Gastroesophageal sphincter (tissue), 4 donors: ENCODE measurements around the gene FOXI3. TPM values are rescaled to one million over a fixed set of nuclear protein-coding genes. Genes with fewer than 3 reads are reported as not detected.

Experiments used
- ATAC-seq: fragments of 150-250 bp; one replicate; pipeline ENCODE4 v1.9.1; 2016; ENCODE audit warnings: mild to moderate bottlenecking, moderate library complexity
- H3K27ac ChIP-seq, 4 donors: fragments of 200-600 bp; sonication (generic) in 3 of 4; 1 replicate in 3 of 4; 2 replicates in 1 of 4; pipeline ENCODE4 v1.5.1; 2016 to 2019
- H3K27me3 ChIP-seq: fragments of 200-600 bp; sonication (generic); one replicate; pipeline ENCODE4 v1.5.1; 2019
- H3K36me3 ChIP-seq, 2 donors: fragments of 200-600 bp; sonication (generic); one replicate each; pipeline ENCODE4 v1.5.1; 2019; ENCODE audit warnings: control low read depth in 1 of 2
- H3K4me1 ChIP-seq, 3 donors: fragments of 200-600 bp; sonication (generic); 1 replicate in 2 of 3; 2 replicates in 1 of 3; pipeline ENCODE4 v1.5.1; 2016 to 2019; ENCODE audit warnings: control low read depth in 2 of 3
- H3K4me3 ChIP-seq, 2 donors: fragments of 200-600 bp; sonication (generic); one replicate each; pipeline ENCODE4 v1.5.1; 2019; ENCODE audit warnings: mild to moderate bottlenecking in 1 of 2, moderate library complexity in 1 of 2
- H3K9me3 ChIP-seq, 3 donors: fragments of 200-600 bp; sonication (generic); one replicate each; pipeline ENCODE4 v1.5.1; 2017 to 2019; ENCODE audit warnings: control low read depth in 2 of 3
- EP300 ChIP-seq: sonication (generic); formaldehyde crosslinking; IDR thresholded peaks from one replicate; pipeline ENCODE4 v1.6.1; 2017; ENCODE audit warnings: antibody characterized with exemption, mild to moderate bottlenecking
- POLR2A ChIP-seq, 2 donors: fragments of 450-650 bp; IDR thresholded peaks; one replicate each; pipeline ENCODE4 v1.6.1; 2017; ENCODE audit warnings: antibody characterized with exemption in 2 of 2, mild to moderate bottlenecking in 2 of 2, moderate library complexity in 1 of 2
- POLR2AphosphoS5 ChIP-seq: sonication (generic); formaldehyde crosslinking; IDR thresholded peaks from one replicate; pipeline ENCODE4 v1.6.1; 2017; ENCODE audit warnings: antibody characterized with exemption
- WGBS, 2 donors: methylation state at CpG; one replicate each; pipeline ENCODE4 v1.1.5; 2018; ENCODE audit warnings: low coverage in 1 of 2; 5-methylcytosine and 5-hydroxymethylcytosine counted together
- total RNA-seq, 4 donors: library from RNA; depleted of rRNA; stranded (reverse); fragments of >200 nt; gene quantifications; one replicate each; pipeline ENCODE4 v1.1.0, GENCODE V29; 2016
- TF ChIP-seq, protein P1 (sequence below), 4 experiments: fragments of 200-600 bp in 2 of 4; fragments of 450-650 bp in 2 of 4; sonication (generic) in 1 of 4; IDR thresholded peaks; one replicate each; pipeline ENCODE4 v1.5.1; 2017 to 2019; ENCODE audit warnings: antibody characterized with exemption in 4 of 4, mild to moderate bottlenecking in 2 of 4, moderate library complexity in 2 of 4

Gene FOXI3
- total RNA-seq, 4 donors from 2014 or later: not detected

DNA sequence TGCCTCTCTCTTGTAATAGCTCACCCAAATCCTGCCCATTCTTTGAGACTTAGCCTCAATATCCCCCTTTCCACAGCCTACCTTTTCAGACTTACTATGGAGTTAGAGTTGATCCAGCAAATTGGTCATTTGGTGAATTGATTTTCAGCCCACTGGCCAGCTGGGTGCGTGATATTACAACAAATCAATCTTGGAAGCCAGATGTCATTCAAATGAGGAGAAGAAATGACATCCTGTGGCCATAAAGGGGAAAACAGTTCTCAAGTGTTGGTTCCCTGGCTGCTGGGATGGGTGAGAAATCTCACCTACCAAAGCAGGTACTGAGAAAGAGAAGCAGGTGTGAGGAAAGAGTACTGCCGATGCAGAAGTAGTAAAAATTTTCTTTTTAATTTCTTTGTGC lies 36.7 kb upstream of the FOXI3 start:
- TF ChIP-seq, protein P1, sequence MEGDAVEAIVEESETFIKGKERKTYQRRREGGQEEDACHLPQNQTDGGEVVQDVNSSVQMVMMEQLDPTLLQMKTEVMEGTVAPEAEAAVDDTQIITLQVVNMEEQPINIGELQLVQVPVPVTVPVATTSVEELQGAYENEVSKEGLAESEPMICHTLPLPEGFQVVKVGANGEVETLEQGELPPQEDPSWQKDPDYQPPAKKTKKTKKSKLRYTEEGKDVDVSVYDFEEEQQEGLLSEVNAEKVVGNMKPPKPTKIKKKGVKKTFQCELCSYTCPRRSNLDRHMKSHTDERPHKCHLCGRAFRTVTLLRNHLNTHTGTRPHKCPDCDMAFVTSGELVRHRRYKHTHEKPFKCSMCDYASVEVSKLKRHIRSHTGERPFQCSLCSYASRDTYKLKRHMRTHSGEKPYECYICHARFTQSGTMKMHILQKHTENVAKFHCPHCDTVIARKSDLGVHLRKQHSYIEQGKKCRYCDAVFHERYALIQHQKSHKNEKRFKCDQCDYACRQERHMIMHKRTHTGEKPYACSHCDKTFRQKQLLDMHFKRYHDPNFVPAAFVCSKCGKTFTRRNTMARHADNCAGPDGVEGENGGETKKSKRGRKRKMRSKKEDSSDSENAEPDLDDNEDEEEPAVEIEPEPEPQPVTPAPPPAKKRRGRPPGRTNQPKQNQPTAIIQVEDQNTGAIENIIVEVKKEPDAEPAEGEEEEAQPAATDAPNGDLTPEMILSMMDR (IDR thresholded peaks at IDR 0.05): no peak
- no peak for TF ChIP-seq EP300
- no peak for TF ChIP-seq POLR2AphosphoS5
- no peak for TF ChIP-seq POLR2A (IDR thresholded peaks at IDR 0.05)
- Histone ChIP-seq H3K4me1 (no peaks in the 10 kb centered on the region), H3K27me3 (peaks cover 15% of the 10 kb centered on the region), H3K27ac (no peak overlapping the region), H3K36me3 (no peaks in the 10 kb centered on the region), H3K9me3 (no peaks in the 10 kb centered on the region), H3K4me3 (no peak overlapping the region)
- 56 to 75% methylated on average over 1 to 2 of the region's 2 CpGs for WGBS, 2 donors
- no peak for ATAC-seq

DNA sequence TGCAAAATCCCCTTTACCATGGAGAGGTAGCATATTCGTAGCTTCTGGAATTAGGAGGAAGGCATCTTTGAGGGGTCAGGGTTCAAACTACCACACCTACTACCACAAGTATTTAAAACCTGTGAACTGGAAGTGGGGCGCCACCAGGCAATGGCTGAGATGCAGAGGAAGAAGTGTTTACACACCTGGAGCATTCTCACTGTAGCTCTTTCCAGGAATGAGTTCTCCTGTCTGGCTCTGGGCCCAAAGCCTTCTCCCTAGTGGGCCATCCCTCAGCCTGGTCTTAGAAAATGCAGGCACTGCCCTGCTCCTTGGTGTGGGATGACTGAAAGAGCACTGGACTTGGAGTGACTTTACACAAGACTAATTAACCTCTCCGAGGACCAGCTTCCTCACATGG lies 30.7 kb upstream of the FOXI3 start:
- Histone ChIP-seq H3K36me3 (no peaks in the 10 kb centered on the region), H3K9me3 (no peaks in the 10 kb centered on the region), H3K27ac (no peak overlapping the region), H3K27me3 (peaks cover 39% of the 10 kb centered on the region), H3K4me1 (no peaks in the 10 kb centered on the region), H3K4me3 (no peak overlapping the region)
- WGBS, 2 donors: 83 to 93% methylated on average over 1 to 2 of the region's 3 CpGs
- TF ChIP-seq, protein P1 (IDR thresholded peaks at IDR 0.05): no peak
- TF ChIP-seq EP300 (no peak), POLR2AphosphoS5 (no peak), POLR2A (IDR thresholded peaks at IDR 0.05) (no peak)
- ATAC-seq: no peak

DNA sequence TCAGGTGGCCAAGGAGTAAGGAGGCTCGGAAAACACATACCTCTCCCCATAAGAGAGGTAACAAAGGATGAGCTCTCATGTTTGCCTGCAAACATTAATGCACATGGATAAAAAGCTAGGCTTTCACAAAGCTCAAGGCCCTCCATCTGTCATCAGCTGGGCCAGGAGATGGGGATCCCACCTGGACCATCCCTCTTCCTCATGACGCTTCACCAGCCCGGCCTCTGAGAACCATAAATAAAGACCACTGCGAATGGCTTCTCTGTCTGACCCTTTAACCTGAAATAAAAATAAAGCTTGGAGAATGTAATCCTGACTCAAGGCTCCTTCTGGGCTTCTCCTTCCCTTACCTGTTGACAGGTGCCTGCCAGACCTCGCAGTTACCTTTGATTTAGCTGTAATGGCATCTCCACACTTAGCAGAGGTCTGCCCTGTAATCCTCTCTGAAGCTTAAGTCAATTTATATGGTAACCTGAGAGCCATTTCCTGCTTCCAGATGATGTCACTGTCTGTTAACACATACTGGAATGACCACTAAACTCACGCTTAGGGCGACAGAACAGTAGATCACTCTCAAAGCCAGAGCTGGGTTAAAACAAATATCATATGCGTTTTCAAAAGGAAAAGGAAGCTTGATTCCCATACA lies 29.3 kb upstream of the FOXI3 start:
- H3K4me3 ChIP-seq: no peak overlapping the region
- H3K4me1 ChIP-seq: no peaks in the 10 kb centered on the region
- no peak overlapping the region for H3K27ac ChIP-seq
- H3K9me3 ChIP-seq: no peaks in the 10 kb centered on the region
- ATAC-seq: no peak
- 17 to 33% methylated on average over 4 to 5 of the region's 8 CpGs for WGBS, 2 donors
- H3K36me3 ChIP-seq: no peaks in the 10 kb centered on the region
- peaks cover 48% of the 10 kb centered on the region for H3K27me3 ChIP-seq
- TF ChIP-seq POLR2AphosphoS5: no peak
- TF ChIP-seq EP300: no peak
- TF ChIP-seq POLR2A (IDR thresholded peaks at IDR 0.05): no peak
- TF ChIP-seq, protein P1 (IDR thresholded peaks at IDR 0.05): no peak

DNA sequence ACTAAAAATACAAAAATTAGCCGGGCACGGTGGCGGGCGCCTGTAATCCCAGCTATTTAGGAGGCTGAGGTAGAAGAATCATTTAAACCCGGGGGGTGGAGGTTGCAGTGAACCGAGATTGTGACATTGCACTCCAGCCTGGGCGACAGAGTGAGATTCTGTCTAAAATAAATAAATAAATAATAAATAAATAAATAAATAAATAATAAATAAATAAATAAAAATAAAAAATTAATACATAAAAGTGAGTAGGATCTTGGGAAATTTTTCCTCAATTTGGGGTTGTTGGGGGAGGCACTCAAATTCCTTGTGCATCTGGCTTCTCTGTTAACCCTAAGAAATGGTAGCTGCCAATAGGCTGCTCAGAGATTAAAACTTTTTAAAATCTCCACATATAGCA lies 20.3 kb upstream of the FOXI3 start:
- no peak for ATAC-seq
- Histone ChIP-seq H3K4me1 (no peaks in the 10 kb centered on the region), H3K4me3 (no peak overlapping the region), H3K9me3 (no peaks in the 10 kb centered on the region), H3K27me3 (peaks cover 41% of the 10 kb centered on the region), H3K27ac (no peak overlapping the region), H3K36me3 (no peaks in the 10 kb centered on the region)
- WGBS, 2 donors: 96 to 100% methylated on average over 2 to 7 of the region's 7 CpGs
- TF ChIP-seq, protein P1 (IDR thresholded peaks at IDR 0.05): no peak
- TF ChIP-seq EP300 (no peak), POLR2AphosphoS5 (no peak), POLR2A (IDR thresholded peaks at IDR 0.05) (no peak)
